ENCODE results near the gene TMEM127. TPM values are rescaled to one million over a fixed set of nuclear protein-coding genes. Genes with fewer than 3 reads are reported as not detected.

Gene TMEM127
- total RNA-seq, 1 experiment from 2014 or later = 25.3 TPM

- TF ChIP-seq EZH2phosphoT487 (IDR thresholded peaks at IDR 0.05; ENCODE audit: borderline replicate concordance) (no peak), SP1 (IDR thresholded peaks at IDR 0.05; ENCODE audit: low read depth) (peak; percentile 65), POLR2A (IDR thresholded peaks at IDR 0.05; ENCODE audit: borderline replicate concordance, extremely low read depth, insufficient read depth, insufficient read length) (no peak), ZNF274 (IDR thresholded peaks at IDR 0.05; ENCODE audit: low read depth, low read length) (no peak), TCF7L2 (IDR thresholded peaks at IDR 0.05; ENCODE audit: borderline replicate concordance, extremely low read depth, insufficient read depth, insufficient read length) (peak; percentile 71), FOSL1 (IDR thresholded peaks at IDR 0.05; ENCODE audit: low read depth) (peak; percentile 80)
Observed at GRCh38 chr2:96260387-96261260, 5.2 kb downstream of the TMEM127 start (continued).

- Histone ChIP-seq H3K9me2 (ENCODE audit: insufficient read depth) (no peaks in the 10 kb centered on the region), H3K9ac (ENCODE audit: low read length) (peak overlapping the region; percentile 33; the same call in 1 of the 2 replicates), H3K79me2 (ENCODE audit: insufficient read depth, low read length) (peaks cover 59% of the 10 kb centered on the region), H3K27ac (ENCODE audit: low read depth, low read length) (peak overlapping the region; percentile 63), H2AFZ (ENCODE audit: low read depth, low read length, poor library complexity, severe bottlenecking) (no peak overlapping the region), H3K4me2 (ENCODE audit: low read length) (peak overlapping the region; percentile 70), H4K20me1 (ENCODE audit: insufficient read depth) (no peaks in the 10 kb centered on the region), H3K9me3 (ENCODE audit: control insufficient read depth in 1 of 2, insufficient read depth in 1 of 2, low read depth in 1 of 2, low read length in 2 of 2) (no peaks in the 10 kb centered on the region), H3K4me1 (ENCODE audit: control insufficient read depth in 1 of 2, insufficient read depth in 2 of 2, low read length in 2 of 2) (peaks cover 29 to 43% of the 10 kb centered on the region in 2 experiments), H3K36me3 (ENCODE audit: control insufficient read depth in 1 of 2, insufficient read depth in 2 of 2, low read length in 2 of 2) (peaks cover 0 to 7% of the 10 kb centered on the region in 2 experiments; a peak in 2 of 4 replicates), H3K4me3 (replicated peaks in 1 of 2; ENCODE audit: low read depth in 1 of 2, low read length in 2 of 2) (no peak overlapping the region), H3K27me3 (ENCODE audit: insufficient read depth, low read length) (no peaks in the 10 kb centered on the region)
- intact Hi-C loops (cut with micrococcal nuclease) = no loop called here
- CTCF ChIA-PET = interaction anchor here (0.6 to 3.4 kb wide), 5 partner anchors 8 to 423 kb away, joined by 3 to 25 read pairs (median 6); partner anchors contain the start of genes ANKRD36C, ASTL and STARD7
- POLR2A ChIA-PET = interaction anchor here (2.3 to 2.7 kb wide), 2 partner anchors 9 to 51 kb away, joined by 5 to 9 read pairs; partner anchors contain the start of gene STARD7
- DNase-seq (ENCODE audit: low read depth, low spot score) (no peak), ATAC-seq (no peak)
- BruUV-seq (replicated peaks) = no TSS peak
- TF ChIP-seq SIN3A (IDR thresholded peaks at IDR 0.05; ENCODE audit: low read depth) = no peak
- TF ChIP-seq SP1 (IDR thresholded peaks at IDR 0.05; ENCODE audit: low read depth) = no peak
- no peak for TF ChIP-seq CBX3 (IDR thresholded peaks at IDR 0.05; ENCODE audit: low read depth)
- TF ChIP-seq REST (IDR thresholded peaks at IDR 0.05; ENCODE audit: low read depth) = no peak
- TF ChIP-seq YY1 (IDR thresholded peaks at IDR 0.05; ENCODE audit: extremely low read depth, insufficient replicate concordance, low read depth, low read length) = no peak
- TF ChIP-seq, protein P1, sequence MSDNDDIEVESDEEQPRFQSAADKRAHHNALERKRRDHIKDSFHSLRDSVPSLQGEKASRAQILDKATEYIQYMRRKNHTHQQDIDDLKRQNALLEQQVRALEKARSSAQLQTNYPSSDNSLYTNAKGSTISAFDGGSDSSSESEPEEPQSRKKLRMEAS (IDR thresholded peaks at IDR 0.05) = no peak
- no peak for TF ChIP-seq POLR2A (IDR thresholded peaks at IDR 0.05; ENCODE audit: borderline replicate concordance, extremely low read depth, insufficient read depth, insufficient read length)
- RAD21 ChIA-PET (ENCODE audit: low non-redundant PET in 1 of 2, low total read pairs in 2 of 2, uncharacterized antibody in 2 of 2, unreplicated experiment in 2 of 2) = no interaction called here
Observed at GRCh38 chr2:96259497-96259921, 6.3 kb downstream of the TMEM127 start.

Measured in HCT116 (cell line).